ENCODE results near the gene RALA.
A peak's percentile ranks its signal among the peaks of the same experiment; 100 is the strongest.
"Not testable (repeated sequence)": the region's sequence is repeated elsewhere in the genome, so short reads cannot be mapped to it uniquely, and the experiment has no call there.

The RALA gene

GRCh38 chr7:39650676-39651075 is 27.3 kb downstream of the RALA start:
- no peak for DNase-seq

GRCh38 chr7:39651265-39651664 is 27.9 kb downstream of the RALA start:
- no peak for DNase-seq

GRCh38 chr7:39656415-39656814 is 33.0 kb downstream of the RALA start:
- DNase-seq = no peak

GRCh38 chr7:39659356-39660013 is 36.1 kb downstream of the RALA start:
- no peak for DNase-seq

- DNase-seq = no peak
Observed at GRCh38 chr7:39661960-39662359, 38.6 kb downstream of the RALA start.

GRCh38 chr7:39663263-39663662 is 39.9 kb downstream of the RALA start:
- no peak for DNase-seq

- no peak for DNase-seq
Observed at GRCh38 chr7:39664057-39664456, 40.7 kb downstream of the RALA start.

GRCh38 chr7:39664585-39664984 is 41.2 kb downstream of the RALA start:
- no peak for DNase-seq

- no peak for DNase-seq
Observed at GRCh38 chr7:39666562-39666961, 43.2 kb downstream of the RALA start.

GRCh38 chr7:39667341-39667923 is 44.1 kb downstream of the RALA start:
- no peak for DNase-seq

GRCh38 chr7:39668280-39668679 is 44.9 kb downstream of the RALA start:
- DNase-seq = not testable (repeated sequence)

GRCh38 chr7:39670052-39670451 is 46.7 kb downstream of the RALA start:
- DNase-seq = no peak

- DNase-seq = no peak
Observed at GRCh38 chr7:39670934-39671333, 47.6 kb downstream of the RALA start.

- DNase-seq = no peak
Observed at GRCh38 chr7:39672176-39672575, 48.8 kb downstream of the RALA start.

GRCh38 chr7:39673868-39674267 is 50.5 kb downstream of the RALA start:
- no peak for DNase-seq

GRCh38 chr7:39674406-39674805 is 51.0 kb downstream of the RALA start:
- DNase-seq = no peak

- DNase-seq = no peak
Observed at GRCh38 chr7:39676346-39676745, 53.0 kb downstream of the RALA start.

GRCh38 chr7:39678930-39679709 is 55.7 kb downstream of the RALA start:
- peak in 1 of 2 donors; percentile 55 for DNase-seq

GRCh38 chr7:39679874-39680273 is 56.5 kb downstream of the RALA start:
- DNase-seq = not testable (repeated sequence)

- DNase-seq = no peak
Observed at GRCh38 chr7:39681887-39682441, 58.6 kb downstream of the RALA start.

- no peak for DNase-seq
Observed at GRCh38 chr7:39683216-39683845, 60.0 kb downstream of the RALA start.

GRCh38 chr7:39686261-39686924 is 63.0 kb downstream of the RALA start:
- no peak for DNase-seq
